Sigmoid colon (tissue), 4 donors: Measurements from ENCODE around the gene ERFL.

Experiments
- CTCF ChIP-seq, 4 experiments: fragments of 450-650 bp in 3 of 4; fragments of 200-600 bp in 1 of 4; IDR thresholded peaks; one replicate each; pipeline ENCODE4 v1.5.1; 2016 to 2019; ENCODE audit warnings: antibody characterized with exemption in 4 of 4, mild to moderate bottlenecking in 3 of 4, moderate library complexity in 2 of 4
- EP300 ChIP-seq, 4 donors: sonication (generic); formaldehyde crosslinking; IDR thresholded peaks; one replicate each; pipeline ENCODE4 v1.6.1; 2017; ENCODE audit warnings: antibody characterized with exemption in 4 of 4
- POLR2A ChIP-seq, 2 donors: fragments of 450-650 bp; IDR thresholded peaks; one replicate each; pipeline ENCODE4 v1.6.1; 2016; ENCODE audit warnings: antibody characterized with exemption in 2 of 2, mild to moderate bottlenecking in 2 of 2, moderate library complexity in 2 of 2
- POLR2AphosphoS5 ChIP-seq, 4 donors: sonication (generic); formaldehyde crosslinking; IDR thresholded peaks; one replicate each; pipeline ENCODE4 v1.6.1; 2017; ENCODE audit warnings: antibody characterized with exemption in 4 of 4

- TF ChIP-seq CTCF (IDR thresholded peaks at IDR 0.05) (no peak), POLR2AphosphoS5 (IDR thresholded peaks at IDR 0.05) (no peak), POLR2A (IDR thresholded peaks at IDR 0.05) (no peak), EP300 (IDR thresholded peaks at IDR 0.05) (no peak)
Observed at GRCh38 chr19:41896581-41896942, 31.7 kb downstream of the ERFL start.
